Epithelial cell of proximal tubule (primary cell): ENCODE results near the gene LCMT1. TPM values are rescaled to one million over a fixed set of nuclear protein-coding genes. Genes with fewer than 3 reads are reported as not detected.
A peak's percentile ranks its signal among the peaks of the same experiment; 100 is the strongest.
"Not testable (repeated sequence)": the region's sequence is repeated elsewhere in the genome, so short reads cannot be mapped to it uniquely, and the experiment has no call there.

Source experiments
- DNase-seq: peaks from one replicate; pipeline ENCODE4 v3.0.0-alpha.2; 2011; ENCODE audit warnings: low read depth
- H3K4me3 ChIP-seq: 2 replicates; pipeline ENCODE4 v1.5.1; 2011; ENCODE audit warnings: low read depth, mild to moderate bottlenecking, low read length
- CTCF ChIP-seq: conservative IDR thresholded peaks from 2 replicates; pipeline ENCODE4 v1.5.1; 2012; ENCODE audit warnings: low read depth, mild to moderate bottlenecking, low read length
- total RNA-seq: library from RNA; depleted of rRNA; stranded (reverse); fragments of >200 nt; gene quantifications from 2 replicates; pipeline ENCODE4 v1.2.3, GENCODE V29; 2015

Gene LCMT1
- 35.4 and 56.9 TPM in 2 replicates for total RNA-seq

- DNase-seq, result peak; percentile 94
- peak within 1 kb of the TSS; percentile 96 for H3K4me3 ChIP-seq
- no peak for TF ChIP-seq CTCF
Measured at GRCh38 chr16:25111403-25112166, at the start of gene LCMT1. LCMT1 (plus strand) TSS chr16:25111742; CDS start chr16:25111884, 142 bp downstream.

- TF ChIP-seq CTCF, result no peak
- DNase-seq, result no peak
- H3K4me3 ChIP-seq, result no peak overlapping the region
Measured at GRCh38 chr16:25063102-25063501, 48.4 kb upstream of the LCMT1 start.

- TF ChIP-seq CTCF, result no peak
- no peak overlapping the region for H3K4me3 ChIP-seq
- no peak for DNase-seq
Measured at GRCh38 chr16:25063865-25064264, 47.7 kb upstream of the LCMT1 start.

- not testable (repeated sequence) for DNase-seq, H3K4me3 ChIP-seq
Measured at GRCh38 chr16:25064281-25064680, 47.3 kb upstream of the LCMT1 start.

- no peak overlapping the region for H3K4me3 ChIP-seq
- TF ChIP-seq CTCF, result no peak
- no peak for DNase-seq
Measured at GRCh38 chr16:25064937-25065336, 46.6 kb upstream of the LCMT1 start.

GRCh38 chr16:25065899-25066298 lies 45.6 kb upstream of the LCMT1 start:
- no peak for TF ChIP-seq CTCF
- no peak for DNase-seq
- H3K4me3 ChIP-seq, result no peak overlapping the region

GRCh38 chr16:25066426-25066746 lies 45.2 kb upstream of the LCMT1 start:
- H3K4me3 ChIP-seq, result peak overlapping the region; percentile 89
- DNase-seq, result no peak

More at GRCh38 chr16:25066426-25066746, 45.2 kb upstream of the LCMT1 start:
- TF ChIP-seq CTCF, result no peak
